Astrocyte (in vitro differentiated cells and primary cell): Measurements from ENCODE around the gene INPP4B. TPM values are rescaled to one million over a fixed set of nuclear protein-coding genes. Genes with fewer than 3 reads are reported as not detected.

Source experiments
- DNase-seq: peaks from one replicate; pipeline ENCODE4 v3.0.0-alpha.2; 2010; ENCODE audit warnings: low read depth
- FAIRE-seq: peaks from 2 replicates; lab custom pipeline; 2011; peaks lifted over from hg19 to GRCh38; lab: Jason Lieb, UNC
- H2AFZ ChIP-seq: 2 replicates; pipeline ENCODE4 v1.6.0; 2012; ENCODE audit warnings: low read depth, low read length, inconsistent platforms
- H3K27ac ChIP-seq: 2 replicates; pipeline ENCODE4 v1.5.1; 2011; ENCODE audit warnings: low read depth, low read length, inconsistent platforms
- H3K27me3 ChIP-seq: 2 replicates; pipeline ENCODE4 v1.6.0; 2011; ENCODE audit warnings: low read length, inconsistent platforms; ENCODE audit not compliant: insufficient read depth
- H3K36me3 ChIP-seq: 2 replicates; pipeline ENCODE4 v1.5.1; 2011; ENCODE audit warnings: low read length, inconsistent platforms; ENCODE audit not compliant: insufficient read depth
- H3K4me1 ChIP-seq: 2 replicates; pipeline ENCODE4 v1.5.1; 2011; ENCODE audit warnings: low read length, inconsistent platforms; ENCODE audit not compliant: insufficient read depth
- H3K4me2 ChIP-seq: 2 replicates; pipeline ENCODE4 v1.6.0; 2012; ENCODE audit warnings: low read length, inconsistent platforms
- H3K4me3 ChIP-seq: 2 replicates; pipeline ENCODE4 v1.5.1; 2011; ENCODE audit warnings: low read depth, mild to moderate bottlenecking, low read length, inconsistent platforms; ENCODE audit not compliant: insufficient read depth
- H3K79me2 ChIP-seq: 2 replicates; pipeline ENCODE4 v1.6.0; 2012; ENCODE audit warnings: mild to moderate bottlenecking, low read length, inconsistent platforms; ENCODE audit not compliant: insufficient read depth
- H3K9ac ChIP-seq: 2 replicates; pipeline ENCODE4 v1.6.0; 2012; ENCODE audit warnings: mild to moderate bottlenecking, low read length, inconsistent platforms
- H3K9me3 ChIP-seq: 2 replicates; pipeline ENCODE4 v1.5.1; 2012; ENCODE audit warnings: low read depth, mild to moderate bottlenecking, low read length, inconsistent platforms; ENCODE audit not compliant: insufficient read depth
- H4K20me1 ChIP-seq: 2 replicates; pipeline ENCODE4 v1.6.0; 2012; ENCODE audit warnings: low read length, inconsistent platforms; ENCODE audit not compliant: insufficient read depth
- H3K27ac Mint-ChIP-seq: one replicate; pipeline ENCODE4 v1.8.0; 2021; ENCODE audit warnings: mild to moderate bottlenecking, mixed read lengths; ENCODE audit not compliant: unreplicated experiment
- H3K27me3 Mint-ChIP-seq: one replicate; pipeline ENCODE4 v1.8.0; 2021; ENCODE audit warnings: low read depth, mixed read lengths; ENCODE audit not compliant: unreplicated experiment
- H3K36me3 Mint-ChIP-seq: one replicate; pipeline ENCODE4 v1.8.0; 2021; ENCODE audit warnings: low read depth, mixed read lengths; ENCODE audit not compliant: unreplicated experiment
- H3K4me1 Mint-ChIP-seq: one replicate; pipeline ENCODE4 v1.8.0; 2021; ENCODE audit warnings: low read depth, mixed read lengths; ENCODE audit not compliant: unreplicated experiment
- H3K4me3 Mint-ChIP-seq: one replicate; pipeline ENCODE4 v1.8.0; 2021; ENCODE audit warnings: mild to moderate bottlenecking, moderate library complexity, mixed read lengths; ENCODE audit not compliant: unreplicated experiment
- H3K9me3 Mint-ChIP-seq: one replicate; pipeline ENCODE4 v1.8.0; 2021; ENCODE audit warnings: mild to moderate bottlenecking, mixed read lengths; ENCODE audit not compliant: unreplicated experiment
- CTCF ChIP-seq: IDR thresholded peaks from 2 replicates; pipeline ENCODE4 v1.5.1; 2011; ENCODE audit warnings: low read depth, mild to moderate bottlenecking, inconsistent platforms, low read length, moderate library complexity; ENCODE audit not compliant: insufficient read depth
- EZH2 ChIP-seq: IDR thresholded peaks from 2 replicates; pipeline ENCODE4 v1.6.1; 2012; ENCODE audit warnings: mild to moderate bottlenecking, low read length, inconsistent platforms; ENCODE audit not compliant: insufficient read depth
- total RNA-seq: library from RNA; stranded (reverse); gene quantifications from 2 replicates; pipeline ENCODE4 v1.2.1, GENCODE V29; 2021

INPP4B gene
- total RNA-seq, 1 donor from 2014 or later, result 2.8 TPM

GRCh38 chr4:142121448-142122350 is 724.4 kb downstream of the INPP4B start:
- no peak overlapping the region for H2AFZ ChIP-seq
- H3K27me3 Mint-ChIP-seq, result no peaks in the 10 kb centered on the region
- no peak for TF ChIP-seq CTCF
- no peak for TF ChIP-seq EZH2
- no peak overlapping the region for H3K4me3 ChIP-seq
- no peaks in the 10 kb centered on the region for H3K36me3 ChIP-seq
- H3K9me3 ChIP-seq, result no peaks in the 10 kb centered on the region
- no peaks in the 10 kb centered on the region for H3K4me1 Mint-ChIP-seq
- no peak overlapping the region for H3K4me3 Mint-ChIP-seq
- no peak overlapping the region for H3K9ac ChIP-seq
- H3K4me1 ChIP-seq, result no peaks in the 10 kb centered on the region
- no peak for DNase-seq
- no peak for FAIRE-seq
- H3K9me3 Mint-ChIP-seq, result peaks cover 3% of the 10 kb centered on the region
- H3K36me3 Mint-ChIP-seq, result no peaks in the 10 kb centered on the region
- H4K20me1 ChIP-seq, result no peaks in the 10 kb centered on the region
- H3K79me2 ChIP-seq, result no peaks in the 10 kb centered on the region
- H3K4me2 ChIP-seq, result no peak overlapping the region
- H3K27ac Mint-ChIP-seq, result no peak overlapping the region
- H3K27ac ChIP-seq, result no peak overlapping the region
- no peaks in the 10 kb centered on the region for H3K27me3 ChIP-seq

GRCh38 chr4:142120921-142121320 is 725.2 kb downstream of the INPP4B start:
- no peak overlapping the region for H3K9ac ChIP-seq
- H3K4me1 ChIP-seq, result no peaks in the 10 kb centered on the region
- FAIRE-seq, result no peak

GRCh38 chr4:142112451-142112850 is 733.6 kb downstream of the INPP4B start:
- Histone ChIP-seq H3K4me2 (no peak overlapping the region), H4K20me1 (no peaks in the 10 kb centered on the region), H3K4me1 (no peaks in the 10 kb centered on the region), H3K9me3 (no peaks in the 10 kb centered on the region), H2AFZ (no peak overlapping the region), H3K27ac (no peak overlapping the region), H3K36me3 (no peaks in the 10 kb centered on the region), H3K4me3 (no peak overlapping the region), H3K27me3 (no peaks in the 10 kb centered on the region), H3K9ac (no peak overlapping the region), H3K79me2 (no peaks in the 10 kb centered on the region)
- peaks cover 3% of the 10 kb centered on the region for H3K27me3 Mint-ChIP-seq
- no peaks in the 10 kb centered on the region for H3K36me3 Mint-ChIP-seq
- TF ChIP-seq EZH2, result no peak
- TF ChIP-seq CTCF, result no peak
- H3K4me1 Mint-ChIP-seq, result no peaks in the 10 kb centered on the region
- no peak overlapping the region for H3K27ac Mint-ChIP-seq
- DNase-seq (peak; percentile 41), FAIRE-seq (no peak)
- H3K9me3 Mint-ChIP-seq, result peaks cover 5% of the 10 kb centered on the region
- H3K4me3 Mint-ChIP-seq, result no peak overlapping the region

More at GRCh38 chr4:142120921-142121320, 725.2 kb downstream of the INPP4B start:
- Histone ChIP-seq H2AFZ (no peak overlapping the region), H3K4me2 (no peak overlapping the region), H3K36me3 (no peaks in the 10 kb centered on the region), H3K4me3 (no peak overlapping the region), H4K20me1 (no peaks in the 10 kb centered on the region), H3K9me3 (no peaks in the 10 kb centered on the region), H3K27me3 (no peaks in the 10 kb centered on the region), H3K27ac (no peak overlapping the region), H3K79me2 (no peaks in the 10 kb centered on the region)
- peaks cover 6% of the 10 kb centered on the region for H3K9me3 Mint-ChIP-seq
- no peaks in the 10 kb centered on the region for H3K36me3 Mint-ChIP-seq
- TF ChIP-seq EZH2, result no peak
- DNase-seq, result no peak
- no peaks in the 10 kb centered on the region for H3K4me1 Mint-ChIP-seq
- no peaks in the 10 kb centered on the region for H3K27me3 Mint-ChIP-seq
- H3K4me3 Mint-ChIP-seq, result no peak overlapping the region
- H3K27ac Mint-ChIP-seq, result no peak overlapping the region
